HepG2 (cell line): ENCODE data around the gene MPV17L2. TPM values are rescaled to one million over a fixed set of nuclear protein-coding genes. Genes with fewer than 3 reads are reported as not detected.

Experiments
- ATAC-seq: fragments of 200-7000 bp; cut with Tn5 transposase; 3 replicates; pipeline ENCODE4 v1.9.1; 2020; ENCODE audit warnings: mild to moderate bottlenecking, moderate library complexity
- BruUV-seq: library from RNA; stranded (reverse); fragments of 400-500 nt; replicated peaks from 2 replicates; lab custom pipeline; 2021; lab: Mats Ljungman, UMichigan
- CTCF ChIA-PET: fragments of 300-600 bp; formaldehyde crosslinking; extraction: SDS; loops from one replicate; lab custom pipeline; 2021; ENCODE audit warnings: low total read pairs, inconsistent platforms, low intra/inter-chr PET ratio; lab: Yijun Ruan, JAX
- POLR2A ChIA-PET: fragments of 350-600 bp; sonication (Branson Sonifier 250); formaldehyde crosslinking; loops from one replicate; lab custom pipeline; 2020; ENCODE audit warnings: antibody characterized with exemption, inconsistent platforms; lab: Yijun Ruan, JAX
- DNase-seq: peaks from one replicate; pipeline ENCODE4 v3.0.0-alpha.2; 2015; ENCODE audit warnings: low spot score
- FAIRE-seq: peaks from 3 replicates; lab custom pipeline; 2011; peaks lifted over from hg19 to GRCh38; lab: Jason Lieb, UNC
- H2AFZ ChIP-seq: one replicate; pipeline ENCODE4 v1.6.1; 2011; ENCODE audit warnings: low read length, inconsistent platforms
- H3K27ac ChIP-seq: fragments of 300-600 bp; 3 replicates; pipeline ENCODE4 v1.8.0; 2011; ENCODE audit warnings: mixed run types, mild to moderate bottlenecking, mixed read lengths, low read length, inconsistent platforms; ENCODE audit not compliant: insufficient read depth; ENCODE audit errors: extremely low read length
- H3K27me3 ChIP-seq, 2 experiments: fragments of 200-600 bp in 1 of 2; 2 replicates in 1 of 2; 3 replicates in 1 of 2; pipeline versions ENCODE4 v1.6.0 to v1.8.0; 2011; ENCODE audit warnings: low read length in 2 of 2, mild to moderate bottlenecking in 2 of 2, moderate library complexity in 2 of 2, inconsistent platforms in 1 of 2; ENCODE audit not compliant: insufficient read depth in 2 of 2, control insufficient read depth in 1 of 2
- H3K36me3 ChIP-seq, 2 experiments: fragments of 200-600 bp in 1 of 2; replicated peaks in 1 of 2; 2 replicates in 1 of 2; 3 replicates in 1 of 2; pipeline versions ENCODE4 v1.5.1 to v1.8.0; 2011; ENCODE audit warnings: low read length in 2 of 2, inconsistent platforms in 1 of 2; ENCODE audit not compliant: insufficient read depth in 2 of 2, control insufficient read depth in 1 of 2
- H3K4me1 ChIP-seq: 2 replicates; pipeline ENCODE4 v1.5.1; 2012; ENCODE audit warnings: low read length, inconsistent platforms; ENCODE audit not compliant: insufficient read depth
- H3K4me2 ChIP-seq: 2 replicates; pipeline ENCODE4 v1.6.0; 2011; ENCODE audit warnings: low read depth, low read length, inconsistent platforms
- H3K4me3 ChIP-seq, 3 experiments: fragments of 200-600 bp in 1 of 3; sonication (generic), shearing (Covaris generic) in 1 of 3; replicated peaks in 1 of 3; 2 replicates each; pipeline ENCODE4 v1.5.1; 2011 to 2016; ENCODE audit warnings: low read length in 3 of 3, inconsistent platforms in 2 of 3, low read depth in 2 of 3, mild to moderate bottlenecking in 2 of 3, control low read depth in 1 of 3, mixed read lengths in 1 of 3; ENCODE audit not compliant: insufficient read depth in 1 of 3
- H3K79me2 ChIP-seq: one replicate; pipeline ENCODE4 v1.6.1; 2011; ENCODE audit warnings: low read length, inconsistent platforms; ENCODE audit not compliant: insufficient read depth
- H3K9ac ChIP-seq: 2 replicates; pipeline ENCODE4 v1.6.0; 2011; ENCODE audit warnings: mild to moderate bottlenecking, low read depth, low read length, inconsistent platforms; ENCODE audit not compliant: insufficient read depth
- H3K9me3 ChIP-seq: 2 replicates; pipeline ENCODE4 v1.5.1; 2012; ENCODE audit warnings: mild to moderate bottlenecking, low read length
- H4K20me1 ChIP-seq: 2 replicates; pipeline ENCODE4 v1.6.0; 2011; ENCODE audit warnings: inconsistent platforms, mild to moderate bottlenecking, low read length, moderate library complexity; ENCODE audit not compliant: insufficient read depth
- BRCA1 ChIP-seq: sonication (generic); formaldehyde crosslinking; IDR thresholded peaks from 2 replicates; pipeline ENCODE4 v1.4.0; 2020; ENCODE audit warnings: missing genetic modification reagents
- CEBPG ChIP-seq: IDR thresholded peaks from 2 replicates; pipeline ENCODE4 v1.6.1; 2016
- CREB3 ChIP-seq: sonication (generic); formaldehyde crosslinking; IDR thresholded peaks from 2 replicates; pipeline ENCODE4 v1.5.0; 2020; ENCODE audit warnings: missing genetic modification reagents
- FOXK1 ChIP-seq: sonication (generic); formaldehyde crosslinking; IDR thresholded peaks from 2 replicates; pipeline ENCODE4 v1.4.0; 2020; ENCODE audit warnings: low read depth, missing genetic modification reagents, borderline replicate concordance
- FOXM1 ChIP-seq: sonication (generic); formaldehyde crosslinking; IDR thresholded peaks from 2 replicates; pipeline ENCODE4 v1.5.0; 2020; ENCODE audit warnings: missing genetic modification reagents
- FOXP1 ChIP-seq, 2 experiments: fragments of 450-650 bp in 1 of 2; IDR thresholded peaks; 2 replicates each; pipeline ENCODE4 v1.6.1; 2017 to 2018; ENCODE audit warnings: antibody characterized with exemption in 1 of 2
- TBX2 ChIP-seq: sonication (generic); formaldehyde crosslinking; IDR thresholded peaks from 2 replicates; pipeline ENCODE4 v1.5.0; 2020; ENCODE audit warnings: missing genetic modification reagents, mild to moderate bottlenecking, borderline replicate concordance
- ZBTB33 ChIP-seq: sonication (generic); formaldehyde crosslinking; IDR thresholded peaks from 2 replicates; pipeline ENCODE4 v1.4.0; 2020; ENCODE audit warnings: missing genetic modification reagents
- ZFP91 ChIP-seq: sonication (generic); formaldehyde crosslinking; IDR thresholded peaks from 2 replicates; pipeline ENCODE4 v1.9.0; 2022; ENCODE audit warnings: missing genetic modification reagents, mild to moderate bottlenecking, borderline replicate concordance
- ZNF609 ChIP-seq: sonication (generic); formaldehyde crosslinking; IDR thresholded peaks from 2 replicates; pipeline ENCODE4 v1.4.0; 2020; ENCODE audit warnings: mild to moderate bottlenecking, missing genetic modification reagents, borderline replicate concordance
- ZNF75D ChIP-seq: sonication (generic); formaldehyde crosslinking; IDR thresholded peaks from 2 replicates; pipeline ENCODE4 v1.8.1; 2023; ENCODE audit warnings: missing genetic modification reagents, mild to moderate bottlenecking, borderline replicate concordance
- ZNF775 ChIP-seq: sonication (generic); formaldehyde crosslinking; IDR thresholded peaks from 2 replicates; pipeline ENCODE4 v1.4.0; 2020; ENCODE audit warnings: missing genetic modification reagents, mild to moderate bottlenecking, moderate library complexity, borderline replicate concordance
- ZNF788 ChIP-seq: sonication (generic); formaldehyde crosslinking; IDR thresholded peaks from 2 replicates; pipeline ENCODE4 v1.5.0; 2020; ENCODE audit warnings: mild to moderate bottlenecking, missing genetic modification reagents, borderline replicate concordance
- ZNF891 ChIP-seq: sonication (generic); formaldehyde crosslinking; IDR thresholded peaks from 2 replicates; pipeline ENCODE4 v1.5.0; 2020; ENCODE audit warnings: mild to moderate bottlenecking, missing genetic modification reagents
- in situ Hi-C: cut with HindIII; loops from 2 replicates; pipeline ENCODE4 v1.10.0; 2017; ENCODE audit warnings: low pct_unique_long_range_greater_than_20kb; ENCODE audit not compliant: extremely low pct_ligation_motif_present
- intact Hi-C: fragments of 100-400 bp; cut with micrococcal nuclease; formaldehyde crosslinking; loops from one replicate; pipeline ENCODE4 v1.10.0; 2022; ENCODE audit not compliant: unreplicated experiment
- polyA plus RNA-seq, 8 experiments: library from polyadenylated mRNA; depleted of rRNA in 3 of 8; stranded (reverse) in 7 of 8; unstranded in 1 of 8; fragments of >200 nt; fragmentation: Illumina TruSeq in 4 of 8; extraction: Trizol in 4 of 8; gene quantifications; 2 replicates each; pipeline versions ENCODE4 v1.2.1 to v1.2.3, GENCODE V29; 2011 to 2016; ENCODE audit warnings: low read depth in 4 of 8, missing spikeins in 1 of 8, mixed read lengths in 1 of 8; ENCODE audit not compliant: insufficient read depth in 1 of 8
- total RNA-seq, 5 experiments: library from RNA; depleted of rRNA; stranded (reverse); fragments of >200 nt; fragmentation: Illumina TruSeq; extraction: Trizol; gene quantifications; 2 replicates each; pipeline ENCODE4 v1.2.3, GENCODE V29; 2016; ENCODE audit warnings: low read depth in 1 of 5

Gene MPV17L2
- total and polyA plus RNA-seq, 2 of the 13 experiments (the other 11 are each of a cell fraction or from before 2014, with no cell fraction given), result 13.6 to 16.7 TPM

GRCh38 chr19:18183529-18183928 lies 9.5 kb upstream of the MPV17L2 start:
- in situ Hi-C loops, result no loop called here
- ChIA-PET CTCF (no interaction called here), POLR2A (interaction anchor here (0.6 kb wide), 1 partner anchor 180 kb away, joined by 3 read pairs; no protein-coding TSS in a partner anchor)
- H3K4me3 ChIP-seq, result no peak overlapping the region
- intact Hi-C loops, result no loop called here
- TF ChIP-seq ZNF891, result no peak
- TF ChIP-seq BRCA1, result no peak
- TF ChIP-seq TBX2 (CRISPR knock-in tag), result no peak
- no peak for TF ChIP-seq FOXK1
- TF ChIP-seq ZNF788 (CRISPR knock-in tag), result no peak
- TF ChIP-seq FOXP1 (IDR thresholded peaks at IDR 0.05), result no peak
- no peak for TF ChIP-seq FOXP1 (CRISPR knock-in tag; IDR thresholded peaks at IDR 0.05)
- no peak for TF ChIP-seq ZNF75D (CRISPR knock-in tag)
- TF ChIP-seq ZFP91 (CRISPR knock-in tag), result no peak
- TF ChIP-seq ZNF609, result no peak
- TF ChIP-seq FOXM1 (CRISPR knock-in tag), result no peak
- no peak for TF ChIP-seq ZBTB33 (CRISPR knock-in tag)
- no peak for TF ChIP-seq ZNF775 (CRISPR knock-in tag)
- TF ChIP-seq CEBPG (CRISPR knock-in tag), result no peak
- no peak for TF ChIP-seq CREB3 (CRISPR knock-in tag)
- H3K9ac ChIP-seq, result no peak overlapping the region
- FAIRE-seq, result no peak
- H3K4me2 ChIP-seq, result no peak overlapping the region
- H4K20me1 ChIP-seq, result no peaks in the 10 kb centered on the region
- no TSS peak for BruUV-seq
- ATAC-seq, result no peak
- H3K36me3 ChIP-seq, result no peaks in the 10 kb centered on the region
- no peaks in the 10 kb centered on the region for H3K79me2 ChIP-seq
- H3K9me3 ChIP-seq, result no peaks in the 10 kb centered on the region
- H3K4me1 ChIP-seq, result peaks cover 20% of the 10 kb centered on the region
- H3K27me3 ChIP-seq, result no peaks in the 10 kb centered on the region
- H3K27ac ChIP-seq, result no peak overlapping the region
- no peak overlapping the region for H2AFZ ChIP-seq
- no peak for DNase-seq
